ENCODE measurements around the gene KCNK7.

KCNK7 gene

GRCh38 chr11:65586247-65586630 lies 9.4 kb downstream of the KCNK7 start:
- no peaks in the 10 kb centered on the region for H3K27me3 ChIP-seq
- peak overlapping the region in 1 of 2 experiments; percentile 39 for H3K4me3 ChIP-seq (ENCODE audit: low read depth in 1 of 2, low read length in 1 of 2)
- TF ChIP-seq CTCF (IDR thresholded peaks at IDR 0.05): no peak
- H3K4me1 ChIP-seq (ENCODE audit: control insufficient read depth in 1 of 2, insufficient read depth in 1 of 2, low read depth in 1 of 2, low read length in 1 of 2): peaks cover 27 to 30% of the 10 kb centered on the region in 2 experiments
- H3K36me3 ChIP-seq: peaks cover 92% of the 10 kb centered on the region
- no peaks in the 10 kb centered on the region for H3K9me3 ChIP-seq
- peak overlapping the region; percentile 82 for H3K27ac ChIP-seq

GRCh38 chr11:65585396-65586246 lies 10.0 kb downstream of the KCNK7 start:
- Histone ChIP-seq H3K4me1 (ENCODE audit: control insufficient read depth in 1 of 2, insufficient read depth in 1 of 2, low read depth in 1 of 2, low read length in 1 of 2) (peaks cover 27 to 30% of the 10 kb centered on the region in 2 experiments), H3K27me3 (no peaks in the 10 kb centered on the region), H3K27ac (peak overlapping the region; percentile 82), H3K9me3 (no peaks in the 10 kb centered on the region), H3K36me3 (peaks cover 92% of the 10 kb centered on the region), H3K4me3 (ENCODE audit: low read depth in 1 of 2, low read length in 1 of 2) (no peak overlapping the region)
- no peak for TF ChIP-seq CTCF (IDR thresholded peaks at IDR 0.05)

GRCh38 chr11:65584723-65585171 lies 10.9 kb downstream of the KCNK7 start:
- Histone ChIP-seq H3K27ac (peak overlapping the region; percentile 48), H3K27me3 (no peaks in the 10 kb centered on the region), H3K36me3 (peaks cover 92% of the 10 kb centered on the region), H3K4me1 (ENCODE audit: control insufficient read depth in 1 of 2, insufficient read depth in 1 of 2, low read depth in 1 of 2, low read length in 1 of 2) (peaks cover 27 to 36% of the 10 kb centered on the region in 2 experiments), H3K9me3 (no peaks in the 10 kb centered on the region), H3K4me3 (ENCODE audit: low read depth in 1 of 2, low read length in 1 of 2) (no peak overlapping the region)
- no peak for TF ChIP-seq CTCF (IDR thresholded peaks at IDR 0.05)

- Histone ChIP-seq H3K27ac (peak overlapping the region; percentile 48), H3K27me3 (no peaks in the 10 kb centered on the region), H3K36me3 (peaks cover 92% of the 10 kb centered on the region), H3K4me3 (ENCODE audit: low read depth in 1 of 2, low read length in 1 of 2) (no peak overlapping the region), H3K9me3 (no peaks in the 10 kb centered on the region), H3K4me1 (ENCODE audit: control insufficient read depth in 1 of 2, insufficient read depth in 1 of 2, low read depth in 1 of 2, low read length in 1 of 2) (peaks cover 31 to 42% of the 10 kb centered on the region in 2 experiments)
- TF ChIP-seq CTCF (IDR thresholded peaks at IDR 0.05): no peak
These were observed 11.5 kb downstream of the KCNK7 start for GRCh38 chr11:65584106-65584505.

- Histone ChIP-seq H3K4me1 (ENCODE audit: control insufficient read depth in 1 of 2, insufficient read depth in 1 of 2, low read depth in 1 of 2, low read length in 1 of 2) (peaks cover 34 to 44% of the 10 kb centered on the region in 2 experiments), H3K4me3 (ENCODE audit: low read depth in 1 of 2, low read length in 1 of 2) (no peak overlapping the region), H3K27me3 (no peaks in the 10 kb centered on the region), H3K36me3 (peaks cover 92% of the 10 kb centered on the region), H3K9me3 (no peaks in the 10 kb centered on the region), H3K27ac (peak overlapping the region; percentile 48)
- no peak for TF ChIP-seq CTCF (IDR thresholded peaks at IDR 0.05)
These were observed 12.0 kb downstream of the KCNK7 start for GRCh38 chr11:65583589-65583988.

Data from neutrophil (primary cell).